Urothelium cell line (cell line): ENCODE data around the gene PCYT2.

ENCODE experiments used
- DNase-seq: peaks from one replicate; pipeline ENCODE4 v3.0.0; 2011; ENCODE audit warnings: low spot score, mixed read lengths
- FAIRE-seq: peaks from 2 replicates; lab custom pipeline; 2011; peaks lifted over from hg19 to GRCh38; lab: Jason Lieb, UNC

The PCYT2 gene

DNA sequence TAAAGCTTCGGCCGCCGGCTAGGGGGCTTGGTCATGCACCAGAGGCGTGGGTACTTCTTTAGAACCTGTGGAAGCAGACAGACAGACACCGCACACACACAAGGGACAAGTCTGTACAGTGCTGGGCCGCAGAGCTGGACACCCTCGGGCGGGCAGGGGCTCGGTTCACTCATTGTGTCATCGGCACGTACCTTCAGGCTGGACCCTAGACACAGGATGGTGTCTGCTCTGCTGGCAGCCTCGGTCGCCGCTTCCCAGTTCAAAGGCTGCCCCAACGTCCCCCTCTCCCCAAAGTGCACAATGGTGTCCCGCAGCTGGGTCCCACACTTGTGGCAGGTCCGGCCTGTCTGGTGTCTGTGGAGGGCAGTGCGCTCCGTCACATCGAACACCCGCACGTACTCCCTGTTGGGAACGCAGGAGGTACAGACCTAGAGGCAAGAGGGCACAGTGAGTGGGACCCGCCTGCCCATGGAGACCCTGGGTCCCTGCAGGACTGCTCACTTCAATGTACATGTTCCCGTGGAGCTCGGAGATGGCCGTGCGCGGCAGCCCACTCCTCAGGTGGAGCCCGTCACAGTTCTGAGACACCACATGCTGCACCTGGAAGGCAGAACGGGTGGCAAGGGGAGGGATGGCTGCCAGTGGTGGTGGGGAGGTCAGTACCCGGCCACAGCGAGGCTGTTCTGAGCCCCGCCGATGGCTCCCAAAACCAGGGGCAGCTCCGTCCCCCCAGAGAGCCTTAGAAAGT lies 3.1 kb upstream of the PCYT2 start:
- FAIRE-seq (no peak), DNase-seq (no peak)

DNA sequence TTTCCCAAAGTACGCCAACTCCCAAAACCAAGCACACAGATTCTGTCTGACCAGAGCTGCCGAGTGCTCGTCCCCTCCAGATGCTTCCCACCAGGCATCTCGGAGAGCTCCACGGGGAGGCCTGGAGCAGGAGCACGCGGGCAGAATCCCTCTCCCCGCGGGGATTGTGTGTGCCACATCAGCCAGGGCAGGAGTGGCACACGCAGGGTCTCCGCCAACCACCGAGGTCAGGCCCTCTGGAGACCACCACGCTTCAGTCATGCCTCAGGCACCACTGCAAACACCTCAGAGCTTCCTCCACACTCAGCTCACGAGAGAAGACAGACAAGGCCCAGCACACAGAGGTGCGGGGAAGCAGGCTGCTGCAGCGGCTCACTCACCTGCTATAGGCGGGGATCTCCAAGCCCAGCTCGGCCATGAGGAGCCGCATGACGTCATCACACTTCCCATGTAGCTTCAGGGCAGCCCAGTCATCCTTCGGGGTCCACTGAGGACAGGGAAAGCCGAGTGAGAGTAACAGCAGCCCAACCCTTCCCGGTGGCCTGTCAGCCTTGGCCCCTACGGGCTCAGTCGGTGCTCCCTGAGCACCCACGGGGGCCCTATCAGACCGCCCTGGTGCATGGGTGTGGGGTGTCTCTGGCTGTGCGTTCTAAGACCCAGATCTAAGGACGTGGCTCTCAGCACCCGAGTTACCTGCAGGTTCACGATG lies 2.3 kb upstream of the PCYT2 start:
- FAIRE-seq: no peak
- DNase-seq: no peak

DNA sequence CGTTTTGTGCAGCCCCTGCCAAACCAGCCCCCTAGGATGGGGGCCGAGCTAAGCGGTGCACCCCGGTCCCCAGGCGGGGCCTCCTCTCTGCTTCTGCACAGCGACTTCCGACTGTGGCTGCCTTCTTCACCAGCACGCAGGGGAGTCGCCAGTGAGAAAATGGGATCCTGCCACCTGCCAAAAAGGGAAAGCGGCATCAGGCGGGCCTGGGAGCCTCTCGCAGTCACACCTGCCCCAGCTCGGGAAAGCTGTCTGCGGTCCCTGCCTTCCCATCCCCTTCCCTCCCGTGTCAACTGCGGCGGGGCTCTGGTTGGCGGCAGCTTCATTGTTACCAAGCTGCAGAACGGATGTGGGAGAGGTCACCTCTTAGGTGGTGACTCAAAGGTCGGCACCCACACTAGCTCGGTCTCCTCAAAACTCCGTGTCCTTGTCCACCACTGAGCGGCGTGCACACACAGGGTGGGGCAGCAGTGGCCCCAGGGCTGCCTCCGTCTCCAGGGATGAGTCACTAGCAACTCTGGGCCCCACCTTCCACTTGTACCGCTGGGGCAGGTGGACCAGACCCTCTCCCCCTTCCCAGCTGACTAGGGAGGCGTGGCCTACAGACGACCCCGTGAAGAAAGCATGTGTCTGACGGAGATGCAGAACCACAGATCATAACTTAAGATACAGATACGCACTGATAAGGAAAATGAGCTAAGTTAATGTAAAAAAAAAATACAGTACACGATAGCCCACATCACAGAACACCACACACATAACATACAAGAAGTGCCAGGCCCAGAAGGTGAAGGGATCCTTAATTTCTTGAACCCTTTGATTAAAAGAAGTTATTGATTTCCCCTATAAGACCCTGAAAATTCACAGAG lies 1.5 kb upstream of the PCYT2 start:
- FAIRE-seq (no peak), DNase-seq (no peak)

DNA sequence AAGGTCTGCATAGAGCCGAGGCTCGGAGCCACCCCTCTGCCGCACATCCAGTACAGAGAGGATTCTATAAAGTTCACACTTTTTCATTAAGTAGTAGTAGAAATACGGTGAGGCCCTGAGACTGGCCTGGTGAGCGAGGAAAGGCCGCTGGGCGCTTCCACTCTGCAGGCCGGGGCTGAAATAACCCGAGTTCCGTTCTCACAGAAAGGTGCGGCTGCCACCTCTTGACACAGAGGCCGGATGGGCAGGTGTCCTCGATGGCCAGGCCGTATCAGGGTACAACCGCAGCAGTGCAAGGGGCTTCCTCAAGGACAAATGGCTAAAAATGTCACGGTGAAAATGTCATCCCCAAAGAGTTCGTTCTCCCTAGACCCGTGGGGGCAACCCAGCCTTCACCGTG lies 770 bp upstream of the PCYT2 start:
- no peak for DNase-seq
- FAIRE-seq: no peak

DNA sequence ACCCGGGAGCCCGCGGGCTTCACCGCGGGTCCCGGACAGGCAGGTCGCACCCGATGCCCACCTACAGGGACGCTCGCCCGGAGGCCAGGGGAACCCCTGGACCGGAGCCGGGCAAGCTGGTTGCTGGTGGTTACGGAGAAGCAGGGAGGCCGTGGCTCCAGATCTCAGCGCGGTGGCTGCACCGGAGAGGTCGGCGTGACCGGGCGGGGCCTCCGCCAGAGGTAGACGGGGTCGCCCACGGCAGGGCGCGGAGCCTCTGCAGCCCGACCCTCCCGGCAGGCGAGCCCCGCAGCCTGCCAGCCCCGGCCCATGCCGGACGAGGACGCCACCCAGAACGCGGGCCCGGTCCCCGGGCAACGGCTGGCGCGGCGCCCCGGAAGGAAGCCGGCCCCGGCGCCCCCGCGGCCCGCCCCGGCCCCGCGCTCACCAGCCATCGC lies 341 bp downstream of the PCYT2 start:
- FAIRE-seq (no peak), DNase-seq (no peak)

DNA sequence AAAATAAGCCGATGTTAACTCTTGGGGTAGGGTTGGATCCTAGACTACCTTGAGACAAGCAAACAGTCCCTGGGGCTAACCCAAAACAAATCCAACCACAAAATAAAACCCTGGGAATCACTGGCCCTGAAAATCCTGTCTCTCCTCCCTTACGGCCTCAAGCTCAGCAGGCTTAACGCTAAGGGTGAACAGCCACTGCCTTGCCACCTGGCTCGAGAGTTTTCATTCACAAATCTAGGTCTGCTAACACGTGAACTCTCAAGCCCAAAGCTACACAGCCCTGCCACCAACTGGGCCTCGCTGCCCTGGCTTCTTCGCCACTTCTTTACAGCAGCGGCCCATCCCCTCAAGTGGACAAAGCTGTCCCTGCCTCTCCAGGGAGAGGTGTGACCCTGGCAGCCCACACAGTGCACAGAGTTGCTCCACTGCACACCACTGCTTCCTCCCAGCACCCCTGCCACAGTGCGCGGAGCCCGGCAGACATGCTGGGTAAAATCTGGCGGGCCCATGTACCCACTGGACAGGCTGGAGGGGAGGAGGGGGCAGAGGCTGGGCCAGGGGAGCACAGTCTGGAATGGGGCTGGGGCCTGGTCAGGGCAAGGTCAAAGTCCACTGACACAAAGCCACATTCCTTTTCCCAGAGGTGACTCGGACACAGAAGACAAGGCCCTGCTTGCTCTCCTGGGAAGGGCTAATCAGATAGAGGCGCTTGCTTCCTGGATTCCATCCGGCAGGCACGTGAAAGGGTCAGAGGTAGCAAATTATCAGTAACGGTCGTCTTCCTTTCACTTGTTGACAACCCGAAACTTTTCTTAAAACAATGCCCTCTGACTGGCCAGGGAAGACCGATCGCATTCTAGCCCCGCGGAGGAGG lies 996 bp downstream of the PCYT2 start:
- FAIRE-seq: peak; percentile 93
- no peak for DNase-seq

DNA sequence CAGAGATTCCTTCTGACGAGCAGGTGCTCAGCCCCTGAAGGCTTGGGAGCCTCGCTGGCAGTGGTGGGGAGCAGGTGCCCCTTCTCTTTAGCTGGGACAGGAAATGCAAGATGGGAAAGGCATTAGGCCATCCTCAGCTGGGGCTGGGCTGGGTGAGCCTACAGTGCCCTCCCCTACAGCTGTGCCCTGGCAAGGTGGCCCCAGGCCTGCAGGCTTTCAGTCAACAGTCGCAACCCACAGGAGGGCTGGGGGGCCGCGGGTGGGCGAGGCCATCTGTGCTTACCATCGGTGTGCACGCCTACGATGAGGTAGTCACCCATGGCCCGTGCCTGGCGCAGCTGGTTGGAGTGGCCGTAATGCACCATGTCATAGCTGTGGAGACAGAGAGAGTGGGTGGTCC lies 2.0 kb downstream of the PCYT2 start:
- FAIRE-seq (peak; percentile 74), DNase-seq (no peak)

DNA sequence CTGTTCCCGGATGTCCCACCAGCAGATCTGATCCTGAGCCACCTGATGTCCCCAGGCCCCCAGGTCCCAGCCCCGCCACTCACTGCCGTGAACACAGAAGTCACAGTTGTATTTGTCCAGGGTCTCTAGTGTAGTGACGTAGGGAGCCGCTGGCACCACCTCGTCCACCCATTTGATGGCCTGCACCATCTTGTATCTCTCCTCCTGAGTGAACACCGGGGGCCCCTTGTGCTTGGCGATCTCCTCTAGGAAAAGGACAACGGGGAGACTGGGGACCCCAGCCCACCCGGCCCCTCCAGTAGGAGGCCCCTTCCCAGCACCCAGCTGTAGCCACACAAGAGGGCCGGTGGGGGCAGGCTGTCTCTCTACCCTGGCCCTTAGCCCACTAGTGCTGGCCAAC lies 2.4 kb downstream of the PCYT2 start:
- FAIRE-seq (no peak), DNase-seq (no peak)

DNA sequence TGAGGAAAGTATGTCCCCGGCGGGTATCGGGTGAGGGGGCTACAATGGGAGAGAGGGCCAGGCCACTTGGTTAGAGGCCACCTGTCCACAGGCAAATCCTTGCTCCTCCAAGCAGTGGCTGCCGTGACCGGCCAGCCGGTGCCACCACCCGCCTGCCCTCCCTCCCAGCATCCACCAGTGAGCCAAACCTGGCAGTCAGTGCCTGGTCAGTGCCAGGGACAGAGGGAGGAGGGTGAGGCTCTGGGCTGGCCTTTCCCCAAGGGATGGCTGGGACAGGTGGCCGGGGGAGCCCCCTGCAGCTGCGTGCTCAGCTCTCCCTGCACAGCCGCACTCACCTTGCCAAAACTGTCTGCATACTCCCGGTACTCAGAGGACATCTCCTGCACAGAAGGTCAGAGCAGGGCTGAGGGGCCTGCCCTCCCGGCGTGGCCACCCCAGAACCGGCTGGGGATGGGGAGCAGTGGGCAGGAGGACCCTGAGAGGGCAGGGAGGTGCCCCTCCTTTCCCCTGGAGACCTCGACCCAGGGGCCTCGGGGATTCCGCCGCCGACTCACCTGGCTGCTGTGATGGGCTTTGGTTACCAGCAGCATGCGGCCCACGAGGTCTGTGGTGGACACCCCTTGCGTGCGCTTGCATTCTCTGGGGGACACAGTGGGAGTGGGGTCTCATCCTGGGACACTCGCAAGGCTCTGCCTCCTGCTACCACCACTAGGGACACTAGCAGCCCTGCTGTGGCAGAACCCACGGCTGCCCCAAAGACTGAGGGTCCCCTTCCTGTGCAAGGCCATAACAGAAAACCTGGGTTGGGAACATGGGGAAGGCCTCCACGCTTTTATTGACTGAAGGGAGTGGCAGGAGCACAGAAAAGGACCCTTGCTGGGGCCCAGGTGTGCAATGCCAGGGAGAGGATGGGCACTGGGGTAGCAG lies 3.7 kb downstream of the PCYT2 start:
- no peak for DNase-seq
- no peak for FAIRE-seq

DNA sequence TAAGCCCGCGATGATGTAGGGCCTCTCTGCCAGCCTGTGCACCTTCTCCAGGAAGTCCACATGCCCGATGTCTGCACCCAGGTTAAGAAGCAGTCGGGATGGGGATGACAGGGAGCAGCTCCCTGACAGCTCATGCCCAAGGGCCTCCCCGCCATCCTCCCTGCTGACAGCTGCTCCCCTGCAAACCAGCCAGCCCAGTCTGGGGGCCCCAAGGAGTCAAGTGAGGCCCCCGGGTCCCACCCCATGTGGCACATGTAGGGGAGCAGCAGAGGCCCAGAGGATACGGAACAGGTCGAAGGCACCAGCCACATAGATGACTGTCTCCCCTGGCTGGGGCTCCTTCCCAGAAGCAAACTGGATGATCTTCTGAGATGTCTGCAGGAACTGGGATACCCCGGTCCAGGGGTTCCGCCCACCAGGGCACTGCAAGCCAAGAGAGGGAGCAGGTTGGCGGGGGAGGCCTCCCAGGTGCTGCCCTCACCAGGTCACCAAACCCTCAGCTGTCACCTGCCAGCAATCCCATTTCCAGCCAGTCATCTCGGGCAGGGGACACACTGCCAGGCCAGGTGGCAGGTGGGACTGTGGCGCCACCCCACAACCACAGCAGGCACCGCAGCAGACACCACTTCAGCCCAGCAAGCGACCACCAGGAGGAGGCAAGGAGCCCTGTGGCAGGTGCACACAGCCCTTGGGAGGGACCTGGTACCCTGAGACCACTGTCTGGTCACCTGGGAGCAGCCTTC lies 4.6 kb downstream of the PCYT2 start:
- DNase-seq (no peak), FAIRE-seq (peak; percentile 84)

DNA sequence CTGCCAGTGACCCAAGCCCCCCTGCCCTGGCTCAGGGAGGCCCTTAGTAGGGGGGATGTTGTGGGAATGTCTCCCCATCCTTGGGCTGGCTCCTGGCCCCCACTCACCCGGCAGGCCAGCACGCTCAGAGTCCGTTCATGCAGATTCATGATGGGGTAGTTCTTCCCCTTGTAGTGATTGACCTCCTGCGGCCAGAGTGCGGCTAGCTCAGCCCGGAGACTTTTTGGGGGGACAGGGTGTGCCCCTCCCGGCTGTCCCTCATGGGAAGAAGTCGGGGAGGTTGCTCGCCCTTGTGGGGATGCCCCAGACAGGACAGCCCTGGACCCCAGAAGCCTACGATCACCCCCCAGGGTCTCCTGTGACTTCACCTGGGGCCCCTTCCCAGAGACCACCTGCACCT lies 5.2 kb downstream of the PCYT2 start:
- DNase-seq (no peak), FAIRE-seq (no peak)

DNA sequence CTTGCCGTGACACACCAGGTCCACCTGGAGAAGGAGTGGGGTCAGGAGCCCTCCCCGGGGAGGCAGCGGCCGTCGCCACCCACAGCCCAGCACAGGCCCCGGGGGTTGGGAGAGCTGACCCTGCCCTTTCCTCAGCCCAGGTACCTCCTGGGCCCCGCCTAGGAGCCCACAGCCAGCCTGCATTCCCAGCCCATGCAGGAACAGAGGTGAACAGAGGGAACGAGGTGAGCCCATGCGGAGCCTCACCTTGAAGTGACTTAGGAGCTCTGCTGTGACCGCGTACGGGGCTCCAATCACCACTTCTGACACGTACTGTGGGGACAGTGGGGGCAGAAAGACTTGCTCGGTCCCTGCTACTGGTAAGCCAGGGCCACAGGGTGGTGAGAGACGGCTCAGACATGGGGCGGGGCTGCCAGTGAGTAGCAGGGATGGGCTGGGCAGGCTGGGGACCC lies 5.7 kb downstream of the PCYT2 start:
- DNase-seq (no peak), FAIRE-seq (no peak)

DNA sequence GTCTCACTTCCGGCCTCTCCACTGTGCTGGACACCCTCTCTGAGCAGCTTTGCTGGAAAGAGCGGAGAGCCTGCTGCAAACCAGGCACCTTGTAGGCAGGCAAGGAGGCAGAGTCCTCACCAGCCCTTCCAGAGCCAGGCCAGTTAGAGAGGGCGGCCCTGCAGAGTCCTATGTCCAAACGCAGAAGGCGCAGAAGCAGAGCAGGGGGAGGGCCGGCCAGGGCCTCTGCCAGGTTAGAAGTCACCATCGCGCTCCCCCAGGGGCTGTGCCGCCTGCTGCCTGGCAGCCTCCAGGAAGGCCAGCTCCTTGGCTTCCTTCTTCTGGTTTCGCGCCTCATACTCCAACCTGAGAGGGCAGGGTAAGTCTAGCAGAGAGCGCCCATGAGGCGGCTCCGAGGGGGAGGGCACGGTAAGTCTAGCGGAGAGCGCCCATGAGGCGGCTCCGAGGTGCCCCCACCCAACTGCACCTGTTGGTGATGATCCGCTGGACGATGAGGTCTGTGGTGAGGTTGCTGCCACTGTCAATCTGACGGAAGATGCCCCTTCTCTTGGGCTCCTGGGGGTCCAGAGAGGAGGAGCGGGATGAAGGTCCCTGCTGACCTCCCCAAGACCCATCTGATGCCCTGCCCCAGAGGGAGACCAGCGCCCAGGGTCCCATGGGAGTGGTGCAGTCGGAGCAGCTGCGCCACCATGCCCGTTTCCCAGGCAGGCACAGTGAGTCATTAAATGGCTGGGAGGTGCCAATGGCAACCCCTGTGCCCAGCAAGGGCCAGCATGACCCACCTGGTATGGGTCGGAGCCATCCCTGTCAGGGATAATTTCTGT lies 6.4 kb downstream of the PCYT2 start:
- FAIRE-seq (no peak), DNase-seq (no peak)

DNA sequence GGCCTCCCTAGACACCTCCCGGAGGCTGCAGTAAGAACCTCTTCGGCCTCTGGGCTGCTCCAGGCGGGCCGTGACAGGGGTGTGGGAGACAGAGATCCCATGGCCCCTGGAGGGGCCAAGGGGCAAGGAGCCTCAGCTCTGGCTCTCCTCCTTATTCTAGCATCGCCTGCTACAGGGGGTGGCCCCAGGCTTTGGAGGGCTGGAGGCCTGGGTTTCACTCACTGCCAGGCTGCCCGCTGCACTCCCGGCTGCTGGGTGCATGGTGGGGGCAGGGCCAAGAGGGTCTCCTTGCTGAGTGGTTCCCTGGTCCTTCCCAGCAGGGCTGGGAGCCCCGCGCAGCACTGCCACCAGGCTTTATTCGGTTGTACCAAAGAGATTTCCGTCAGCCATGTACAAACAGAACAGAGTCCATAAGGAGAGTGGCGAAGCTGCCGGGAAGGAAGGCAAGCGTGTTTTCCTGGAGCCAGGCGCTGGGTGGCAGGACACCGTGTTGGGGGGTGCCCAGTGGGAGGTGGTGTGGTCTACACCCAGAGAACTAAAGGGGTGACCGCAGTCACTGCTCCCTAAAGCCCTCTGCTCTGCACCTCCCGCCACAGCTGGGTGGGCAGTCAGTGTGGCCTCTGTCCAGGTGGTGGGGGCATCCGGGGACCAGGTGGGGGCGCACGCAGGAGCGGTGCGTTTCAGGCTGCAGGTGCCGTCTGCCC lies 7.2 kb downstream of the PCYT2 start:
- DNase-seq (no peak), FAIRE-seq (no peak)

DNA sequence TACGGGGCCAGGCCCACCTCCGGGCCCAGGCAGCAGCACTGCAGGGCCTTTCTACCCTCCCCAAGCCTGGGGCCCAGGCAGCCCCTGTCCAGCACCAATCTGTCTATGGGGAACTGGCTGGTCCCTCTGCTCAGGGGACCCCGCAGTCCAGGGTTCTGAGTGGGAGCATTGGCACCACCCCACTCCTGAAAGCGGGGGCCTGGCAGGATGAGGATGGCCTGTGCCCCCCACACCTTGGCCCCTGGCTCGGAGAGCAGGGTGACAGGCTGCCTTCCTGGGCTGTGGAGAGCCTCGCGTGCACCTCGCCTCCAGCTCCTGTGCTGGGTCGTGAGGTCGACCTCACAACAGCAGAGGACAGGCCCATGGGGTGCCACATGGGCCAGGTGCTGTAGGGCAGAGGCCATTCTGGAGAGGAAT lies 7.8 kb downstream of the PCYT2 start:
- DNase-seq: no peak
- FAIRE-seq: peak; percentile 68

DNA sequence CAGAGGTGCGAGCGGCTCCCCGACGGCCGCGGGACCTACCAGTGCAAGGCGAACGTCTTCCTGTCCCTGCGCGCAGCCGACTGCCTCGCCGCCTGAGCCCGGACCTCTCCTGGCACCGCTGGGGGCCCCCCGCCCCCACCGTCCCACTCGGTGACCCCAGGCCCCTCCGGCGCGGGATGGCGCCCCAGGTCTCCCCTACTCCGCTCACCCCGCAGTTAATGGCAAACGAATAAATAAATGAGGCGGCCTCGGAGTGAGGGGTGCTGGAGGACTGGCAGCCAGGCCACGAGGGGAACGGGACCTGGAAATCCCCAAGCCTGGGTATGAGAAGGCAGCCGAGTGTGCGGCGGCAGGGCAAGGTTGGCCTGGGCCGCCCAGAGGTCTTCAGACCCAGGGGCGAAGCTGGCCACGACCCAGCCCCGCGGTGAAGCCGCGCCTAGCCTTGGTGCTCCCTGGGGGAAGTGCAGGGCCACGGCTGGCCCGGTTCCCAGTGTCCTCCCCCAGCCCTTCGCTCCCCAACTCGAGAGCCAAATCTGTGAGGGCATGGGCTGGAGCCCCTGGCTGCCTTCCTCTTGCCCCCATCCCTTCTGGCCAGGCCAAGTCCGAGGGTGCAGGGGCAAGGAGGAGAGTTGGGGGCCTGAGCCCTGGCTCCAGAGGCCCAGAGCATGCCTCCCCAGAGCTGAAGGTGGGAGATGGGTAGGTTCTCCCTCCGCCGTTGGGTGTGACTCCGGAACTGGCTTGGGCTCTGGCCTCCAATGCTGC lies 8.4 kb downstream of the PCYT2 start:
- FAIRE-seq (no peak), DNase-seq (no peak)
